ENCODE measurements around the gene ZNF677.
"Not testable (repeated sequence)": the region's sequence is repeated elsewhere in the genome, so short reads cannot be mapped to it uniquely, and the experiment has no call there.

The ZNF677 gene

DNA sequence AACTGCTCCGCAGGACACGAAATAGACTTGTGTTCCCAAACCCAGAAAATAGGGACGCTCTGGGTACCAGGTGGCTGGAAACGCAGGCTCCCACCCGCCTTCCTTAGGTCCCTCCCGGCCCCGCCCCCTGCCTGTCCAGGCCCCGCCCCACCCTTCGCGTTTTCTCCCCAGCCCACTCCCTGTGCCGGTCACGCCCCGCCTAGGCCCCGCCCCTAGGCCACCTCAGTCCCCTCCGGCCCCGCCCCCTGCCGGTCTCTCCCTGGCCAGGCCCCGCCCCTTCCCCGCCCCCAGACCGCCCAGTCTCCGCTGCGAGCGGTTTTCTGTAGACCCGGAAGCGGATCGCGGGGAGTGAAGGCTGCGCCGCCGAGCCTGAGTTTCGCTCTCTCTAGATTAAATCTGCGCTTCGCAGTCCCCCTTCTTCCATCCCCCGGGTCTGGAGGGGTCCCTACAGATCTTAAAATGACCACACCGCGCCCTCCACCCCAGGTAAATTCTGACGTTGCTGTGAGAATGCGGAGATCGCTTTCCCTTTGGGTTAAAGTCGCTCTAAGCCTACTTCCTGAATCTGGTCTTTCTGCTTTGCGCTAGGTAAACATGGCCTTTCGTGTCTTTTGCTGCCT, 57.8 kb downstream of the ZNF677 start:
- Histone ChIP-seq H3K4me3 (peak overlapping the region; percentile 82), H3K27ac (peak overlapping the region; percentile 77 to 92)
- peak; percentile 98 for DNase-seq (ENCODE audit: low spot score)
- TF ChIP-seq, protein P1, sequence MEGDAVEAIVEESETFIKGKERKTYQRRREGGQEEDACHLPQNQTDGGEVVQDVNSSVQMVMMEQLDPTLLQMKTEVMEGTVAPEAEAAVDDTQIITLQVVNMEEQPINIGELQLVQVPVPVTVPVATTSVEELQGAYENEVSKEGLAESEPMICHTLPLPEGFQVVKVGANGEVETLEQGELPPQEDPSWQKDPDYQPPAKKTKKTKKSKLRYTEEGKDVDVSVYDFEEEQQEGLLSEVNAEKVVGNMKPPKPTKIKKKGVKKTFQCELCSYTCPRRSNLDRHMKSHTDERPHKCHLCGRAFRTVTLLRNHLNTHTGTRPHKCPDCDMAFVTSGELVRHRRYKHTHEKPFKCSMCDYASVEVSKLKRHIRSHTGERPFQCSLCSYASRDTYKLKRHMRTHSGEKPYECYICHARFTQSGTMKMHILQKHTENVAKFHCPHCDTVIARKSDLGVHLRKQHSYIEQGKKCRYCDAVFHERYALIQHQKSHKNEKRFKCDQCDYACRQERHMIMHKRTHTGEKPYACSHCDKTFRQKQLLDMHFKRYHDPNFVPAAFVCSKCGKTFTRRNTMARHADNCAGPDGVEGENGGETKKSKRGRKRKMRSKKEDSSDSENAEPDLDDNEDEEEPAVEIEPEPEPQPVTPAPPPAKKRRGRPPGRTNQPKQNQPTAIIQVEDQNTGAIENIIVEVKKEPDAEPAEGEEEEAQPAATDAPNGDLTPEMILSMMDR (IDR thresholded peaks at IDR 0.05), result no peak

DNA sequence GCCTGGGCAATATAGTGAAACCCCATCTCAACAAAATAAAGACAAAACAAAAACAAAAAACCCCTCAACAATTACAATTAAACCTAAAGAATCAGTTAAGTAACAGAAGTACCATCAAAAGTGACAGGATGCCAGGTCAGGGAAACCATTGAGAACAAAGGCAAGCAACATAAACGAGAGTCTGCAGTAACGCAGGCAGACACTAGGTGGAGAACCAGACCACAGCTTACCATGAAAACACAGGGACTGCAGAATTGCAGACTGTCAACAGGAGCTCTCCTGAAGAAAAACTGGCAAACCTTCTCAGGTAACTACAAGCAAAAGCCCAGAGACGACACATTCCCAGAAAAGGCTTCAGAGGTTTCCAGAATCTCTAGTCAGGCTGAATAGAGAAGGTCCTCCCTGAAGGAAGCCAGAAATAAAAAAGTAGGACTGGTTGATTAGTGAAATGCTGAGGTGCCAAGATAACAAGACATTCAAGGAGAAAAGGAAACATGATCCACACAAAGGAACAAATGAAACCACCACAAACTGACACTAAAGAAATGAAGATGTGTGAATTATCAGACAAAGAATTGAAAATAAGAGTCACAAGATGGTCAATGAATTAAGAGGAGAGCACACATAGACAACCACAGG, 59.3 kb downstream of the ZNF677 start:
- Histone ChIP-seq H3K27ac (no peak overlapping the region), H3K4me3 (no peak overlapping the region)
- TF ChIP-seq, protein P1 (IDR thresholded peaks at IDR 0.05), result peak; percentile 57
- DNase-seq (ENCODE audit: low spot score), result peak; percentile 77

DNA sequence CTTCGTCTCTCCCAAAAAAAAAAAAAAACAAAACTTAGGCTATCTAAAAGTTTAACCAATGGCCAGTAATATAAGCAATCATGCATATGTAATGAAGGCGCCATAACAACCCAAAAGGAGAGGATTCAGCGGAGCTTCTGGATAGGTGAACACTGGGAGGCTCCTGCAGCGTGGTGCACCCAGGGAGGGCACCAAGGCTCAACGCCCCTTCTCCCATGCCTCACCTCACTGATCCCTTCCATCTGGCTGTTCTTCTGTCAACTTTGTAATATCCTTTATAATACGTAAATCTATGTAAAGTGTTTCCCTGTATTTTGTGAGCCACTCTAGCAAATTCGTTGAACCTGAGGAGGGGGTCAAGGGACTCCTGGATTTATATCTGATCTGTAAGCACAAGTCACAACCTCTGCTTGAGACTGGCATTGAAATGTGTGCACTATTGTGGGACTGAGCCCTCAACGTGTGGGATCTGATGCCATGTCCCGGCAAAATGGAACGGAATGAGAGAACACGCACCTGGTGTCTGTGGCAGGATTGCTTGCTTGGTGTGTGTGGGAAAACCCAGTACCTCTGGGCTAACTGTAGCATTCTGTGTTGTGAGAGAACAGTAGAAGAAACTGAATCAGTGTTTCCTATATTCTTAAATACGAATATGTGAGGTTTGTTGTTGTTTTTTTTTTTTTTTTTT, 61.0 kb downstream of the ZNF677 start:
- Histone ChIP-seq H3K4me3 (peak overlapping the region; percentile 94), H3K27ac (no peak overlapping the region)
- no peak for DNase-seq (ENCODE audit: low spot score)
- TF ChIP-seq, protein P1 (IDR thresholded peaks at IDR 0.05), result no peak

DNA sequence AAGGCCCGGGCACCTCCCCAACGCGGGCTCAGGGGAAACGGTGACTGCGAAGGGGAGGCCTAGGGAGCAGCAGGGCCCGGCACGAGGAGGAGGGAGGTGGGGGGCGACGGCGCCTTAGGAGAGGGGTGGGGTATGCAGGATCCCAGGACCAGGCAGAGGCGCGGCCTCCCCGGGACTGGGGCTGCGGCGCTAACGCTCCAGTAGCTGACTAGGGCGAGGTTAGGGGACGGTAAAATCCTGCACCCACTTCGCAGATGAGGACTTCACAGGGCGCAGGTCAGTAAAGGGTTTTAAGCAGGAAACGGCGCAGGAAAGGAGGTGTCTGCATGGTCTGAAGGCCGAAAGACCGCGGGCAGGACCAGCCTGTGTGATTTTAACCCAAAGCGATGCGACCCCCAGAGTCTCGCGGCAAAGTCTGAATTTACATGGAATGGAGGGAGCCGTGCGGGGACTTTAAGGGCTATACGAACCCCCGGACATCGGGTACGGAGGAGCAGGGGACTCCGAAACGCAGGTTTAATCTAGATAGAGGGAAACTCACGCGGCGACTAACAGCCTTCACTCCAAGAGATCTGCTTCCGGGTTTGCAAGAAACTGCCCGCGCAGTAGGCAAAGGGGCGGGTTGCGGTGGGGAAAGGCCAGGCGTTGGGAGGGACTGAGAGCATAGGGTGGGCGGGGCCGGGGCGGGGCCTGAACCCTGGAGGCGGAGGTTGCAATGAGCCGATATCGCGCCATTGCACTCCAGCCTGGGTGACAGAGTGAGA, 61.7 kb downstream of the ZNF677 start, which contains the start of gene ZNF665:
Gene ZNF665 (minus strand): TSS at position 588 of the 764 bp plus-strand sequence. CDS start 10,460 bp downstream, outside the sequence.
- TF ChIP-seq, protein P1 (IDR thresholded peaks at IDR 0.05), result no peak
- peak; percentile 93 for DNase-seq (ENCODE audit: low spot score)
- Histone ChIP-seq H3K4me3 (peak within 1 kb of the TSS; percentile 94), H3K27ac (peak within 1 kb of the TSS; percentile 74 to 88)

DNA sequence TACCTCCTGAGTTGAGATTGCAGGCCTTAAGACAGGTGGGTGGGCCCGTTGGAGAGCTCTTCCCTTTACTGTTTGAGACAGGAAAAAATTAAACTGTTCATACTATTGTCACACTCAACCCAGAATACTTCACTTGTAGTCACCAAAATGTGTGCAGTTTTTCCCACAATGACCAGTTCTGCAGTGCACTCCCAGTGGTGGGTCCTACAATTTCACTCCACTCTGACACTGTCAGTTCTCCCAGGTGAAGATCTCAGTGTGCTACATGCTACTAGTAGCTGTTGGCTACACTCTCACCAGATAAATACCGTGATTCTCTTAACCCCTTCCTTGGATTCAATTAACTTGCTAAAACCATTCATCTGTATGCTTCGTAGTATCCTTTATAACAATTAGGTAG, 64.4 kb downstream of the ZNF677 start:
- TF ChIP-seq, protein P1 (IDR thresholded peaks at IDR 0.05), result no peak
- Histone ChIP-seq H3K4me3 (no peak overlapping the region), H3K27ac (no peak overlapping the region)
- DNase-seq (ENCODE audit: low spot score), result no peak

DNA sequence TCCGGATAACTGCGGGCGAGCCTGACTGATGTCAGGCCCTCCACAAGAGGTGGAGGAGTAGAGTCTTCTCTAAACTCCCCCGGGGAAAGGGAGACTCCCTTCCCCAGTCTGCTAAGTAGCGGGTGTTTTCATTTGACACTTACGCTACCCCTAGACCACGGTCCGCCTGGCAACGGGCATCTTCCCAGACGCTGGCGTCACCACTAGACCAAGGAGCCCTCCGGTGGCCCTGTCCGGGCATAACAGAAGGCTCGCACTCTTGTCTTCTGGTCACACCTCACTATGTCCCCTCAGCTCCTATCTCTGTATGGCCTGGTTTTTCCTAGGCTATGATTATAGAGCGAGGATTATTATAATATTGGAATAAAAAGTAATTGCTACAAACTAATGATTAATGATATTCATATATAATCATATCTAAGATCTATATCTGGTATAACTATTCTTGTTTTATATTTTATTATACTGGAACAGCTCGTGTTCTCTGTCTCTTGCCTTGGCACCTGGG, 64.9 kb downstream of the ZNF677 start:
- not testable (repeated sequence) for DNase-seq (ENCODE audit: low spot score); H3K4me3 ChIP-seq; H3K27ac ChIP-seq
